GM23338 (cell line): ENCODE results near the gene DOCK4. TPM values are rescaled to one million over a fixed set of nuclear protein-coding genes. Genes with fewer than 3 reads are reported as not detected.

Source experiments
- CTCF ChIP-seq, 2 experiments: fragments of 200-600 bp in 1 of 2; sonication (generic) in 1 of 2; conservative IDR thresholded peaks; 2 replicates each; pipeline versions ENCODE4 v1.5.1 to v1.6.1; 2016 to 2017; ENCODE audit warnings: antibody characterized with exemption in 2 of 2, low read depth in 2 of 2, mild to moderate bottlenecking in 2 of 2, moderate library complexity in 1 of 2
- ETS1 ChIP-seq: IDR thresholded peaks from 2 replicates; pipeline ENCODE4 v1.6.1; 2016; ENCODE audit warnings: antibody characterized with exemption
- EZH2 ChIP-seq: fragments of 200-600 bp; sonication (generic); IDR thresholded peaks from one replicate; pipeline ENCODE4 v1.8.0; 2017; ENCODE audit warnings: antibody characterized with exemption, mild to moderate bottlenecking, low read depth; ENCODE audit not compliant: unreplicated experiment
- JUNB ChIP-seq: IDR thresholded peaks from one replicate; pipeline ENCODE4 v1.6.1; 2016; ENCODE audit warnings: antibody characterized with exemption; ENCODE audit not compliant: unreplicated experiment
- NANOG ChIP-seq: IDR thresholded peaks from 2 replicates; pipeline ENCODE4 v1.6.1; 2016; ENCODE audit warnings: antibody characterized with exemption, borderline replicate concordance
- POLR2AphosphoS5 ChIP-seq: IDR thresholded peaks from 2 replicates; pipeline ENCODE4 v1.6.1; 2016; ENCODE audit warnings: antibody characterized with exemption, low read depth
- ZNF462 ChIP-seq: fragments of 250-450 bp; sonication (Bioruptor Pico); IDR thresholded peaks from 2 replicates; pipeline ENCODE4 v1.5.0; 2020; ENCODE audit warnings: mild to moderate bottlenecking, moderate library complexity
- polyA plus RNA-seq: library from polyadenylated mRNA; unstranded; fragments of >200 nt; fragmentation: Nextera tagmentation; extraction: Ambion mirVana; gene quantifications from 2 replicates; pipeline ENCODE4 v1.2.1, GENCODE V29; 2016
- total RNA-seq: library from RNA; depleted of rRNA; stranded (reverse); fragments of >200 nt; shearing (Covaris generic); gene quantifications from 2 replicates; pipeline ENCODE4 v1.2.3, GENCODE V29; 2014

The DOCK4 gene
- total and polyA plus RNA-seq, 2 experiments from 2014 or later: 6.3 to 33.8 TPM

- TF ChIP-seq ZNF462 (CRISPR knock-in tag) (no peak), JUNB (no peak), EZH2 (no peak), POLR2AphosphoS5 (no peak), ETS1 (no peak), NANOG (no peak), CTCF (conservative IDR thresholded peaks at IDR 0.05; ENCODE audit: low read depth in 2 of 2) (no peak)
Measured at GRCh38 chr7:112073530-112073929, 132.7 kb downstream of the DOCK4 start (continued).
